ENCODE data around the gene CACNB2.
"Not testable (repeated sequence)": the region's sequence is repeated elsewhere in the genome, so short reads cannot be mapped to it uniquely, and the experiment has no call there.

CACNB2 gene

DNA sequence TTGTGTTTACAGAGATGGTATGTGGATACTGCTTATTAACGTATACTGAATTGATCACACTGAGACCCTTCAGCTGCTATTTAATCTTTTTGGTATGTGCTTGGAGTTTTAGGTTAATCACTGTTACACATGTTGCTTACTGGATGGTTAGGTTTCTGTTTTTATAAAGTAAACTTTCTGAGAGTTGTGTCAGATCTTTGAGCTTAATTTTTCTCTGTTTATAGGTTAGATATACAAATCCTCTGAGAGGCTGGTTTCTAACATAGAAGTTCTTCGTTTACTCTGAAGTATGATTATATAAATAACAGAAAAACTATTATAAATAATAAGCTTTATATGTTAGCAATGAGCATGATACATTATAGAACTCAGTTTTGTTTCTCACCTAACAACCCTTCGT is 388.1 kb downstream of the CACNB2 start:
- DNase-seq, result no peak

DNA sequence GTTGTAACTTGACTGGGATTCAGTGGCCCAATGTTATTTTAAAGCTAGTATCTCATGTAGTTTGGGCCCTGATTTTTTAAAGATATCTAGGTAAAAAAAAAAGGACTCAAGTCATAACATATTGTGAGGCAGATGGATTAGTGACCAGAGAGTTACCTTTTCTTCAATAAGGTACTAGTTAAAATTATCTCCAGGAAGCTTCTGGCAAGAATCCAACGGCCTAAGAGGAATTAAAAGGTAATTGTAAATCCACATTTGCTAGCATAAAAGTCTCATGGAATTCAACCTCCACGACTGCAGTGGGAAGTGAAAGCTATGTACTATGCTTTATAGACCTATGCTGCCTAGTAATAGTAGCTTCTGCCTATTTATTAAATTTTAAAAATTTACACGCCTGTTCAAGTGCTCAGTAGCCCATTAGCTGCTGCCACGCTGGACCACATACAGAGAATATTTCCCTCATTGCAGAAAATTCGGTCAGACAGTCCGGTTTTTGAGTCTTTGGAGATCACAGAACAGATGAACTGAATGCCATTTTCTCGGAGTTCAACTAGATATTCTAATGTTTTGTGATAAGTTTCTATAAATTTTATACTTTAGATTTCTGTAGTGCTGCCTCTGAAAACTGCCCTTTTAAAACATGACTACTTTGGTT is 392.8 kb downstream of the CACNB2 start:
- no peak for DNase-seq

DNA sequence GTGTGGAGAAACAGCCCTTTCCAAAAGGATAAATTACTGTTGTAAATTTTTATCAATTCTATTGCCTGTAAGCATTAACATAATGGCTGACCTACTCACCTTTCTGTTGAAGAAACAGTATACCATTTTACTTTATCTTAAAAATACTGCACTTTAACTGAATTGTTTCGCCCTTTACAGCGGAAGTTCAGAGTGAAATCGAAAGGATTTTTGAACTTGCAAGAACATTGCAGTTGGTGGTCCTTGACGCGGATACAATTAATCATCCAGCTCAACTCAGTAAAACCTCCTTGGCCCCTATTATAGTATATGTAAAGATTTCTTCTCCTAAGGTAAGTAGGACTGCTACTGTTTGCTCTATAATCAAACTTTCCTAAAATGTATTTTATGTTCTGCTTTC is 393.7 kb downstream of the CACNB2 start:
- DNase-seq, result no peak

DNA sequence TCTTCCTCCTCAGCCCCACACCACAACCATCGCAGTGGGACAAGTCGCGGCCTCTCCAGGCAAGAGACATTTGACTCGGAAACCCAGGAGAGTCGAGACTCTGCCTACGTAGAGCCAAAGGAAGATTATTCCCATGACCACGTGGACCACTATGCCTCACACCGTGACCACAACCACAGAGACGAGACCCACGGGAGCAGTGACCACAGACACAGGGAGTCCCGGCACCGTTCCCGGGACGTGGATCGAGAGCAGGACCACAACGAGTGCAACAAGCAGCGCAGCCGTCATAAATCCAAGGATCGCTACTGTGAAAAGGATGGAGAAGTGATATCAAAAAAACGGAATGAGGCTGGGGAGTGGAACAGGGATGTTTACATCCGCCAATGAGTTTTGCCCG is 399.1 kb downstream of the CACNB2 start:
- DNase-seq, result no peak

DNA sequence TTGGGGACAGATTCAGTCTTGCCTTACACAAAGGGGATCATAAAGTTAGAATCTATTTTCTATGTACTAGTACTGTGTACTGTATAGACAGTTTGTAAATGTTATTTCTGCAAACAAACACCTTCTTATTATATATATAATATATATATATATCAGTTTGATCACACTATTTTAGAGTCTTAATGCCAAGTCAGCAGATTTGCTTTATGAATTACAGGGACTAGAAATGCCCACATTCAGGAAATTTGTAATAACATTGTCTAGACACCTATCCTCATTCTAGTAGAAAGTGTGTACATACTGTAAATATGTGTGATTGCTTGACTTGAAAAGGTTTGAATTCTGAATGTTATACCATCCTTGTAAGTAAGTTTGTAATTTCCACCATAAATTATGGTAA is 400.0 kb downstream of the CACNB2 start:
- DNase-seq, result no peak

DNA sequence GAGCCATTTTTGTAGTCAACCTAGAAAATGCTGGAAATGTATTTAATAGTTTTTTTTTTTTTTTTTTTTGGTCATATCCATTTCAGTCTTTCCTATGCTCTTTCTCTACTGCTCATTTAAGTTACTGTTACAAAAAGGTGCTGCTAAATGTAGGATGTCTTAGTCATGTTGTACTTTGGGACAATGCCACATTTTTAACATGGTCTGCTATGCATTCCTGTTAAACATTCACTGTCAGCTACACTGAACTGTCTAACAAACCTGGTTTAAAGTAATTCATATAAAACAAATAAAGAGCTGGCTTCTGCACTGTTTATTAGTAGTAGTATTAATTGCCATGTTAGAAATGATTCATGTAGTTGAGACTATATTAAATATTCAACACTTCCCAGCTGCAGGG is 402.6 kb downstream of the CACNB2 start:
- no peak for DNase-seq

DNA sequence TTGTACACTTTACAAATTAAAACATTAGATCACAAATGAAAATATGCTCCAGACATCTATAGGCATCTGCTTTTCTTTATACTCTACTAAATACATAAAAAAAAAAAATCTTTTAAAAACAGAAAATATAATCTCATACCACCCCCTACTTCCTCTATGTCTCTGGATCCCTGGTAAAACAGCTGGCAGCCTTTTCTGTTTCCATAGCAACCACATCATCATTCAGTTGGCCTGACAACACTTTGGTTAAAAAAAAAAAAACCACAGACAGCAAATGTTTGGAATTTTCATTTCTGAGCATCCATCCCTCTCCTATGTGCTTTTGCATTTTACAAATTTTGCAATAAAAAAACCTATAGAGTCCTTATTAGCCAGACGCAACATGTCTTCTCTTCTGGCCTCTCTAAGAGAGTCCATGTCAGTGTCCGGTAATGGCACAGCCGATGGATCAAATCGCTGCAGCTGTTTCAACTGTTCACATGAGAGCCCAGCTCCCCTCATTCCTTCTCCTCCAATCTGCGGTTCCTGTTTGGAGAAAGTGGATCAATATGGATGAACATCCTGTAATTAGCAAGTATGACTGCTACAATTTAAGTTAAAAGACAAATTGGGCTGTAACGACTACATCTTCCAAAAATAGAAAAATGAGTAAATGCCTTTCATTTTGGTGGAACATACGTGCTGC is 405.5 kb downstream of the CACNB2 start:
- peak; percentile 53 for DNase-seq

DNA sequence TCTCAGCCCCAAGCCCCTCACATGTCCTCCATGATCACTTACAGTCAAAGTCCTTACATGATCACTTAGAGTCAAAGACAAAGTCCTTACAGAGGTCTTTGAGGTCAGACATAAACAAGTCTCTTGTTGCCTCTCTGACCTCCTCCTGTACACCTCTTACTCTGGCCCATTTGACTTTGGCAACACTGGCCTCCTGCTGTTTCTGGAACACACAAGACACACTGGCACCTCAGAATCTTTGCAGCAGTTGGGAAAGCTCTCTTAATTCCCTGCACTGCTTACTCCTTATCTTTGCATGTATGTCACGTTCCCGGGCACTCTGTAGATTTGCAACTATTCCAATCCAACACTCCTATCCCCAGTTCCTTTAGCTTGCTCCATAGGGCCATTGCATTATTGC is 408.9 kb downstream of the CACNB2 start:
- no peak for DNase-seq

DNA sequence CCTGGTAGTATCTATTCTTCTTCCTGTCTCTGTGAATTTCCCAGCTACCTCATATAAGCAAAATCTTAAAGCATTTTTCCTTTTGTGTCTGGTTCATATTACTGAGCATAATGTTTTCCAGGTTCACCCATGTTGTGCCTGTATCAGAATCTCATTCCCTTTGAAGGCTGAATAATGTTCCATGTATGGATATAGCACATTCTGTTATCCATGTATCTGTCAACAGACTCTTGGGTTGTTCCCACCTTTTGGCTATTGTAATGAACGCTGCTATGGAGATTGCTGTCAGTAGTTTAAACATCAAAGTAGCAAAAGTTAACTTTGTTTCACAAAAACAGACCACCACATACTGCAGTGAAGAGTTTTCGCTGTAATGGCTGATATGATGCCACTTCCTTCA is 411.2 kb downstream of the CACNB2 start:
- no peak for DNase-seq

DNA sequence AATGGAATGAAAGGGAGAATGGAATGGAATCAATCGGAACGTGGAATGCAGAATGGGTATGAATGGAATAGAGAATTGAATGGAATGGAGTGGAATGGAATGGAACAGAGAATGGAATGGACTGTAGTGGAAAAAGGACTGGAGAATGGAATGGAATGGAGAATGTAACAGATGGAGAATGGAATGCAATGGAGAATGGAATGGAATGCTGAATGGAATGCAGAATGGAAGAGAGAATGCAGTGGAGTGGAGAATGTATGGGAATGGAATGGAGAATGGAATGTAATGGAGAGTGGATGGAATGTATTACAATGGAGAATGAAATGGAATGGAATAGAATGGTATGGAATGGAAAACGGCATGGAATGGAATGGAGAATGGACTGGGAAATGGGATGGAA is 414.3 kb downstream of the CACNB2 start:
- no peak for DNase-seq

DNA sequence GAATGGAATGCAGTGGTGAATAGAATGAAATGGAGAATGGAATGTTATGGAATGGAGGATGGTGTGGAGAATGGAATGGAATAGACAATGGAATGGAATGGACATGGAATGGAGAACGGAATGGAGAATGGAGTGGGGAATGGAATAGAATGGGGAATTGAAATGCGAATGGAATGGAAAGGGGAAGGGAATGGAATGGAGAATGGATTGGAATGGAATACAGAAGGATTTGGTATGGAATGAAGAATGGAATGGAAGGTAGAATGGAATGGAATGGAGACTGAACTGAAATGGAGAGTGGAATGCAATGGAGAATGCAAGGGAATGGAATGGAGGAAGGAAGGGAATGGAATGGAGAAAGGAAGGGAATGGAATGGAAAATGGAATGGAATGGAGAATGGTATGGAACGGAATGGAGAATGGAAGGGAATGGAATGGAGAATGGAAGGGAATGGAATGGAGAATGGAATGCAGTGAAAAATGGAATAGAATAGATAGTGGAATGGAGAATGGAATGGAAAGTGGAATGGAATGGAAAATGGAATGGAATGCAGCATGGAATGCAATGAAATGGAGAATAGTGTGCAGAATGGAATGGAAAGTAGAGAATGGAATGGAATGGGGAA is 416.4 kb downstream of the CACNB2 start:
- no peak for DNase-seq

DNA sequence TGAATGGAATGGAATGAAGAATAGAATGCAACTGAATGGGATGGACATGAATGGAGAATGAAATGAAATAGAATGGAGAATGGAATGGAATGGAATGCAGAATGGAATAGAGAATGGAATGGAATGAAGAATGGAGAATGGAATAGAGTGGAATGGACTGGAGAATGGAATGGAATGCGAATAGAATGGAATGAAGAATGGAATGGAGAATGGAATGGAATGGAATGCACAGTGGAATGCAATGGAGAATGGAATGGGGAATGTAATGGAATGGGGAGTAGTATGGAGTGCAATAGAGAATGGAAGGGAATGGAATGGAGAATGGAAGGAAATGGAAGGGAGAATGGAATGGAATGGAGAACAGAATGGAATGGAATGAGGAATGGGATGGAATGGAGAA is 417.7 kb downstream of the CACNB2 start:
- no peak for DNase-seq

DNA sequence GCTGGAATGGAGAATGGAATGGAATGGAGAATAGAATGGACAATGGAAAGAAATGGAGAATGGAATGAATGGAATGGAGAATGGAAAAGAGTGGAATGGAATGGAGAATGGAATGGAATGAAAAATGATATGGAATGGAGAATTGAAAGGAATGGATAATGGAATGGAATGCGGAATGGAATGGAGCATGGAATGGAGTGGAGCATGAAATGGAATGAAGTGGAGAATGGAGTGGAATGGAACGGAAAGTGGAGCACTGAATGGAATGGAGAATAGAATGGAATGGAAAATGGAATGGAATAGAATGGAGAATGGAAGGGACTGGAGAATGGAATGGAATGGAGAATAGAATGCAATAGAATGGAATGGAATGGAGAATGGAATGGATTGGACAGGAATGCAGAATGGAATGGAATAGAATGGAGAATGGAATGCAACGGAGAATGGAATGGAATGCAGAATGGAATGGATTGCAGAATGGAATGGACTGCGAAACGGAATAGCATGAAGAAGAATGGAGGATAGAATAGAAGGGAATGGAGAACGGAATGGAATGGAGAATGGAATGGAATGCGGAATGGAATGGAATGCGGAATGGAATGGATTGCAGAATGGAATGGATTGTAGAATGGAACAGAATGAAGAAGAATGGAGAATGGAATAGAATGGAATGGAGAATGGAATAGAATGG is 421.8 kb downstream of the CACNB2 start:
- no peak for DNase-seq

DNA sequence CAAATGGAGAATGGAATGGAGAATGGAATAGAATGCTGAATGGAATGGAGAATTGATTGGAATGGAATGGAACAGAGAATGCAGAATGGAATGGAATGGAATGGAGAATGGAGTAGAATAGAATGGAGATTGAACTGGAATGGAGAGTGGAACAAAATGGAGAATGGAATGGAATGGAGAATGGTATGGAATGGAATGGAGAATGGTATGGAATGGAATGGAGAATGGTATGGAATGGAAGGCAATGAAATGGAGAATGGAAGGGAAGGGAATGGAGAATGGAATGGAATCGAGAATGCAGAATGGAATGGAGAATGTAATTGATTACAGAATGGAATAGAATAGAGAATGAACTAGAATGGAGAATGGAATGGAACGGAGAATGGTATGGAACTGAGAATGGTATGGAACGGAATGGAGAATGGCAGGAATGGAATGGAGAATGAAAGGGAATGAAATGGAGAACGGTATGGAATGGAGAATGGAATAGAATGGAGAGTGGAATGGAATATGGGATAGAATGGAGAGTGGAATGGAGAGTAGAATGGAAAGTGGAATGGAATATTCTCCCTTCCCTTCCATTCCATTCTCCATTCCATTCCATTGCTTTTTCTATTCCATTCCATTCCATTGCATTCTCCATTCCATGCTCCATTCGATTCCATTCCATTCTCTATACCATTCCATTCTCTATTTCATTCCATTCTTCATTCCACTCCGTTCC is 422.9 kb downstream of the CACNB2 start:
- no peak for DNase-seq

DNA sequence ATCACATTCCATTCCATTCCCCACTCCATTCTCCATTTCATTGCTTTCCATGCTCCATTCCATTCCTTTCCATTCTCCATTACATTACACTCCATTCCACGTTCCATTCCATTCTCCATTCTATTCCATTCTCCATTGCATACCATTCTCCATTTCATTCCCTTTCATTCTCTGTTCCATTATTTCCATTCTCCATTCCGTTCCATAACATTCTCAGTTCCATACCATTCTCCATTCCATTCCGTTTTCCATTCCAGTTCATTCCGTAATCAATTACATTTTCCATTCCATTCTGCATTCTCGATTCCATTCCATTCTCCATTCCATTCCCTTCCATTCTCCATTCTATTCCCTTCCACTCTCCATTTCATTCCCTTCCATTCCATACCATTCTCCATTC is 424.8 kb downstream of the CACNB2 start:
- DNase-seq, result no peak

DNA sequence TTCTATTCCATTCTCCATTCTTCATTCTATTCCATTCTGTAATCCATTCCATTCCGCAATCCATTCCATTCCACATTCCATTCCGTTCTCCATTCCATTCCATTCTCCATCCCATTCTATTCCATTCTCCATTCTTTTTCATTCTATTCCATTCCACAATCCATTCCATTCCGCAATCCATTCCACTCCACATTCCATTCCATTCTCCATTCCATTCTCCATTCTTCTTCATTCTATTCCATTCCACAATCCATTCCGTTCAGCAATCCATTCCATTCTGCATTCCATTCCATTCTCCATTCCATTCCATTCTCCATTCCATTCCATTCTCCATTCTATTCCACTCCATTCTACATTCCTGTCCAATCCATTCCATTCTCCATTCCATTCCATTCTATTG is 426.0 kb downstream of the CACNB2 start:
- DNase-seq, result no peak

DNA sequence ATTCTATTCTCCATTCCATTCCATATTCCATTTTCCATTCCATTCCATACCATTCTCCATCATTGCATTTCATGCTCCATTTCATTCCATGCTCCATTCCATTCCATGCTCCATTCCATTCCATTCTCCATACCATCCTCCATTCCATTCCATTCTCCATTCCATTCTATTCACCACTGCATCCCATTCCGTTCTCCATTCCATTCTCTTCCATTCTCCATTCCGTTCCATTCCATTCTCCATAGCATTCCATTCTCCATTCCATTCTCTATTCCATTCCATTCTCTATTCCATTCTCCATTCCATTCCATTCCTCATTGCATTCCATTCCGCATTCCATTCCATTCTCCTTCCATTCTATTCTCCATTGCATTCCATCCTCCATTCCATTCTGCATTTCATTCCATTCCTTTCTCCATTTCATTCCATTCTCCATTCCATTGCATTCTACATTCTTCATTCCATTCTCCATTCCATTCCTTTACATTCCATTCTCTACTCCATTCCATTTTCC is 427.2 kb downstream of the CACNB2 start:
- DNase-seq, result no peak

DNA sequence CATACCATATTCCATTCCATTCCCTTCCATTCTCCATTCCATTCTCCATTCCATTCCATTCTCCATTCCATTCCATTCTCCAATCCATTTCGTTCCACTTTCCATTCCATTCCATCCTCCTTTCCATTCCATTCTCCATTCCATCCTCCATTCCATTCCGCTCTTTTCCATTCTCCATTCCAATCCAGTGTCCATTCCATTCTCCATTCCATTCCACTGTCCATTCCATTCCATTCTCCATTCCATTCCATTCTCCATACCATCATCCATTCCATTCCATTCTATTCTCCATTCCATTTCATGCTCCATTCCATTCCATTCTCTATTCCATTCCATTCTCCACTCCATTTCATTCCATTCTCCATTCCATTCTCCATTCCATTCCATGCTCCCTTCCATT is 430.2 kb downstream of the CACNB2 start:
- not testable (repeated sequence) for DNase-seq

DNA sequence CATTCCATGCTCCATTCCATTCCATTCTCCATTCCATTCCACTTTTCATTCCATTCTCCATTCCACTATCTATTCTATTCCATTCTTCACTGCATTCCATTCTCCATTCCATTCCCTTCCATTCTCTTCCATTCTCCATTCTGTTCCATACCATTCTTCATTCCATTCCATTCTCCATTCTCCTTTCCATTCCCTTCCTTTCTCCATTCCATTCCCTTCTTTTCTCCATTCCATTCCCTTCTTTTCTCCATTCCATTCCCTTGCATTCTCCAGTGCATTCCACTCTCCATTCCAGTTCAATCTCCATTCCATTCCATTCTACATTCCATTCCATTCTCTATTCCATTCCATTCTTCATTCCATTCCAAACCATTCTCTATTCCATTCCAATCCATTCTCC is 430.9 kb downstream of the CACNB2 start:
- no peak for DNase-seq

DNA sequence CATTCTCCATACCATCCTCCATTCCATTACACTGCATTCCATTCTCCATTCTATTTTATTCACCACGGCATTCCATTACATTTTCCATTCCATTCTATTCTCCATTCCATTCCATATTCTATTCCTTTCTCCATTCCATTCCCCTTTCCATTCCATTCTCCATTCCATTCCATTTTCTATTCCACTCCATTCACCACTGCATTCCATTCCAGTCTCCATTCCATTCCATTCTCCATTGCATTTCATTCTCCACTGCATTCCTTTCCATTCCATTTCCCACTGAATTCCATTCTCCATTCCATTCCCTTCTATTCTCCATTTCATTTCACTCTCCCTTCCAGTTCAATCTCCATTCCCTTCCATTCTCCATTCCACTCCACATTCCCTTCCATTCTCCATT is 431.6 kb downstream of the CACNB2 start:
- DNase-seq, result no peak

DNA sequence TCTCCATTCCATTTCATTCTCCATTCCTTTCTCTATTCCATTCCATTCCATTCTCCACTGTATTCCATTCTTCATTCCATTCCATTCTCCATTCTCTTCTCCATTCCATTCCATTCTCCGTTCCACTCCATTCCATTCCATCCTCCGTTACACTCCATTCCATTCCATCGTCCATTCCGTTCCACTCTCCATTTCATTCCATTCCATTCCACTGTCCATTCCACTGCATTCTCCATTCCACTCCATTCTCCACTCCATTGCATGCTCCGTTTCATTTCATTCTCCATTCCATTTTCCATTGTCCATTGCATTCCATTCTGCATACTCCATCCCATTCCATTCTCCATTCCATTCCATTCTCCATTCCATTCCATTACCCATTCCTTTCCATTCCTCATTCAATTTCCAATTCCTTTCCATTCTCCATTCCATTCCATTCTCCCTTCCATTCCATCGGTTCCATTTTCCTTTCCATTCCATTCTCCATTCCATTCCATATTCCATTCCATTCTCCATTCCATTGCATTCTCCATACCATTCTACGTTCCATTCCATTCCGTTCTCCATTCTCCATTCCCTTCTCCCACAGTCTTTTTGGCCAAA is 432.8 kb downstream of the CACNB2 start:
- DNase-seq, result no peak

DNA sequence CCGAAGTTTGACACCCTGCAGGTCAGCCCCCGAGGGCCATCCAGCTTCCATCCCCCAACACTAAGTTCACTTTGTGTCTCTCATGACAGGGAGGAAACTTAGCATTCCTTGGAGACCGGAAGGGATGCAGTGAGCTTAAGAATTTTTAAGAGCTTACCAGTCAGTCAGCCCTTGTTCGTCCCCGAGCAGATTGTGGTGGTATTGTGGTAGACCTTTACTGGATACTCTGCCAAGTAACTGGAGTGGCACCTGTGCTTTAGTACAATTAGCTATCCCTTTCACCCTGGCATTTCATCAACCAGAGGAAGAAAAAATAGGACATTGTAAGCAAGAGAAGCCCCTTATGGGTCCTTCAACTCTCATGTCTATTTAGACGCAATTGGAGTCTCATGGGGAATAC is 436.4 kb downstream of the CACNB2 start:
- no peak for DNase-seq
